ENCODE results near the gene CDK14.

Gene CDK14

GRCh38 chr7:90977056-90977455 is 380.9 kb downstream of the CDK14 start:
- no peak for DNase-seq

- DNase-seq: no peak
Measured at GRCh38 chr7:90980545-90980944, 384.4 kb downstream of the CDK14 start.

- no peak for DNase-seq
Measured at GRCh38 chr7:90982228-90982627, 386.1 kb downstream of the CDK14 start.

- no peak for DNase-seq
Measured at GRCh38 chr7:90984692-90985091, 388.6 kb downstream of the CDK14 start.

GRCh38 chr7:90988516-90988915 is 392.4 kb downstream of the CDK14 start:
- no peak for DNase-seq

- no peak for DNase-seq
Measured at GRCh38 chr7:90988996-90989765, 393.1 kb downstream of the CDK14 start.

- DNase-seq: no peak
Measured at GRCh38 chr7:90994121-90994520, 398.0 kb downstream of the CDK14 start.

- DNase-seq: no peak
Measured at GRCh38 chr7:90994601-90995000, 398.5 kb downstream of the CDK14 start.

- no peak for DNase-seq
Measured at GRCh38 chr7:90995996-90996395, 399.9 kb downstream of the CDK14 start.

- DNase-seq: no peak
Measured at GRCh38 chr7:90999989-91000979, 404.2 kb downstream of the CDK14 start.

GRCh38 chr7:91005024-91005423 is 408.9 kb downstream of the CDK14 start:
- DNase-seq: peak; percentile 50

GRCh38 chr7:91005841-91006240 is 409.7 kb downstream of the CDK14 start:
- DNase-seq: no peak

GRCh38 chr7:91007371-91007770 is 411.2 kb downstream of the CDK14 start:
- no peak for DNase-seq

GRCh38 chr7:91013078-91013477 is 417.0 kb downstream of the CDK14 start:
- DNase-seq: no peak

GRCh38 chr7:91019686-91020385 is 423.7 kb downstream of the CDK14 start:
- no peak for DNase-seq

GRCh38 chr7:91020636-91021385 is 424.7 kb downstream of the CDK14 start:
- no peak for DNase-seq

GRCh38 chr7:91021956-91022355 is 425.8 kb downstream of the CDK14 start:
- no peak for DNase-seq

GRCh38 chr7:91025906-91026390 is 429.8 kb downstream of the CDK14 start:
- DNase-seq: no peak

GRCh38 chr7:91029688-91030087 is 433.6 kb downstream of the CDK14 start:
- no peak for DNase-seq

GRCh38 chr7:91030680-91031380 is 434.7 kb downstream of the CDK14 start:
- peak; percentile 58 for DNase-seq

GRCh38 chr7:91031757-91032156 is 435.6 kb downstream of the CDK14 start:
- peak; percentile 69 for DNase-seq

- DNase-seq: no peak
Measured at GRCh38 chr7:91033574-91033973, 437.5 kb downstream of the CDK14 start.
